Measurements from ENCODE around the gene STAM. TPM values are rescaled to one million over a fixed set of nuclear protein-coding genes. Genes with fewer than 3 reads are reported as not detected.

The STAM gene
- total and polyA plus RNA-seq, 9 of the 15 experiments (the other 6 are each of a cell fraction or from before 2014, with no cell fraction given) = 13.8 to 33.5 (median 26.4) TPM

GRCh38 chr10:17742918-17743317 is 99.0 kb downstream of the STAM start:
- Histone ChIP-seq H3K27ac (ENCODE audit: extremely low read depth, low read depth, low read length) (no peak overlapping the region), H3K4me2 (ENCODE audit: insufficient read depth, low read length) (0 out of 2 replicates have a peak overlapping the region, but pooled peaks have one; percentile 33), H3K9me3 (replicated peaks; ENCODE audit: control insufficient read depth, insufficient read depth, low read depth, low read length) (no peaks in the 10 kb centered on the region), H3K79me2 (ENCODE audit: control insufficient read depth, insufficient read depth, low read length) (no peaks in the 10 kb centered on the region), H3K27me3 (ENCODE audit: control insufficient read depth in 2 of 2, insufficient read depth in 2 of 2, low read length in 2 of 2) (no peaks in the 10 kb centered on the region), H3K9me1 (ENCODE audit: control insufficient read depth, insufficient read depth, low read length) (no peaks in the 10 kb centered on the region), H2AFZ (ENCODE audit: low read depth, low read length) (peak overlapping the region; percentile 66), H4K20me1 (replicated peaks; ENCODE audit: control insufficient read depth, insufficient read depth, low read length) (no peaks in the 10 kb centered on the region), H3K4me1 (replicated peaks in 1 of 2; ENCODE audit: control insufficient read depth in 2 of 2, insufficient read depth in 2 of 2, low read length in 2 of 2) (peaks cover 4 to 5% of the 10 kb centered on the region in 2 experiments; a peak in 2 of 5 replicates), H3K9ac (ENCODE audit: insufficient read depth in 1 of 2, low read depth in 2 of 2, low read length in 2 of 2) (no peak overlapping the region), H3K36me3 (ENCODE audit: control insufficient read depth, insufficient read depth, low read length) (no peaks in the 10 kb centered on the region), H3K4me3 (no peak overlapping the region)
- POLR2A ChIA-PET = interaction anchor here (0.7 kb wide), 1 partner anchor 15 kb away, joined by 3 read pairs; no protein-coding TSS in a partner anchor
- DNase-seq (ENCODE audit: extremely low read depth in 1 of 4, low spot score in 3 of 4) (peak; percentile 56 to 74 (median 58)), ATAC-seq (peak; percentile 77), FAIRE-seq (peak; percentile 96)
- BruUV-seq (replicated peaks) = no TSS peak
- in situ Hi-C loops (cut with MboI) (loop anchor here (5.0 to 25.0 kb wide), 2 partner anchors 136 to 906 kb away; no protein-coding TSS in a partner anchor), intact Hi-C loops (cut with micrococcal nuclease) (loop anchor here (1.0 kb wide), 1 partner anchor 136 kb away; no protein-coding TSS in a partner anchor)
- 4% methylated on average over 14 of the region's 14 CpGs for WGBS (ENCODE audit: insufficient coverage, low coverage, missing lambda C conversion rate)
- CTCF ChIA-PET (ENCODE audit: low intra/inter-chr PET ratio) = interaction anchor here (0.5 to 1.7 kb wide), 3 partner anchors 135 to 283 kb away, joined by 3 to 10 read pairs (median 5); no protein-coding TSS in a partner anchor
- no peak for TF ChIP-seq HNRNPK (IDR thresholded peaks at IDR 0.05; ENCODE audit: low read depth, low read length, poor library complexity, severe bottlenecking)
- TF ChIP-seq, protein P1, sequence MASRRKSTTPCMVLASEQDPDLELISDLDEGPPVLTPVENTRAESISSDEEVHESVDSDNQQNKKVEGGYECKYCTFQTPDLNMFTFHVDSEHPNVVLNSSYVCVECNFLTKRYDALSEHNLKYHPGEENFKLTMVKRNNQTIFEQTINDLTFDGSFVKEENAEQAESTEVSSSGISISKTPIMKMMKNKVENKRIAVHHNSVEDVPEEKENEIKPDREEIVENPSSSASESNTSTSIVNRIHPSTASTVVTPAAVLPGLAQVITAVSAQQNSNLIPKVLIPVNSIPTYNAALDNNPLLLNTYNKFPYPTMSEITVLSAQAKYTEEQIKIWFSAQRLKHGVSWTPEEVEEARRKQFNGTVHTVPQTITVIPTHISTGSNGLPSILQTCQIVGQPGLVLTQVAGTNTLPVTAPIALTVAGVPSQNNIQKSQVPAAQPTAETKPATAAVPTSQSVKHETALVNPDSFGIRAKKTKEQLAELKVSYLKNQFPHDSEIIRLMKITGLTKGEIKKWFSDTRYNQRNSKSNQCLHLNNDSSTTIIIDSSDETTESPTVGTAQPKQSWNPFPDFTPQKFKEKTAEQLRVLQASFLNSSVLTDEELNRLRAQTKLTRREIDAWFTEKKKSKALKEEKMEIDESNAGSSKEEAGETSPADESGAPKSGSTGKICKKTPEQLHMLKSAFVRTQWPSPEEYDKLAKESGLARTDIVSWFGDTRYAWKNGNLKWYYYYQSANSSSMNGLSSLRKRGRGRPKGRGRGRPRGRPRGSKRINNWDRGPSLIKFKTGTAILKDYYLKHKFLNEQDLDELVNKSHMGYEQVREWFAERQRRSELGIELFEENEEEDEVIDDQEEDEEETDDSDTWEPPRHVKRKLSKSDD (conservative IDR thresholded peaks at IDR 0.05; ENCODE audit: low read length) = no peak
- TF ChIP-seq CBX8 (IDR thresholded peaks at IDR 0.05; ENCODE audit: borderline replicate concordance, extremely low read depth, low read depth, low read length, poor library complexity, severe bottlenecking) = no peak
- no peak for TF ChIP-seq BRD9 (IDR thresholded peaks at IDR 0.05; ENCODE audit: low read depth, partially characterized antibody)
- no peak for TF ChIP-seq ASH1L (IDR thresholded peaks at IDR 0.05; ENCODE audit: borderline replicate concordance, low read depth, partially characterized antibody)
- TF ChIP-seq RBM34 (IDR thresholded peaks at IDR 0.05; ENCODE audit: borderline replicate concordance, insufficient read depth, low read length) = no peak
- no peak for TF ChIP-seq RBM22 (IDR thresholded peaks at IDR 0.05; ENCODE audit: low read depth, low read length, poor library complexity, severe bottlenecking)
- no peak for TF ChIP-seq ZNF263 (CRISPR knock-in tag; IDR thresholded peaks at IDR 0.05; ENCODE audit: borderline replicate concordance)
